NCI-H510A (cell line): ENCODE data around the gene ADSS1.

ENCODE experiments used
- DNase-seq: peaks from one replicate; lab custom pipeline; 2025; lab: John Stamatoyannopoulos, UW

ADSS1 gene

GRCh38 chr14:104770072-104770579 is 46.1 kb downstream of the ADSS1 start:
- no peak for DNase-seq

DNA sequence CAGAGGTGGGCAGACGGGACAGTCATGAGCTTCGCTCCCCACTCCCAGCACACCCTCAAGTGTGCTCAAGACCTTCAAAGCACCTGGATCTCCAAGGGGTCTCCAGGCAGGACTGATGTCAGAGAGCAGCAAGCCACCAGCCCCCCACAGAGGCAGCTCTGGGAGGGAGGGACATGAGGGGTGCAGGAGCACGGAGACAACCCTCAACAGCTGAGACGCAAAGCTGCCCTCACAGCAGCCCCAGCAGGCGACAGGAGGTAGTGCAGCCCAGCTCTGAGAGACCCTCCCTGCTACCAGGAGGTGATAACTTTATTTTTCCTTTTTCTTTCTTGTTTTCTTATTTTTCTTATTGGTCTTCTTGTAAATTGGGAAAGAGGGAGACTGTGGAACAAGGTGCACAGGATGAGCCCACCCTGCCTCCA is 46.8 kb downstream of the ADSS1 start:
- DNase-seq, result no peak

DNA sequence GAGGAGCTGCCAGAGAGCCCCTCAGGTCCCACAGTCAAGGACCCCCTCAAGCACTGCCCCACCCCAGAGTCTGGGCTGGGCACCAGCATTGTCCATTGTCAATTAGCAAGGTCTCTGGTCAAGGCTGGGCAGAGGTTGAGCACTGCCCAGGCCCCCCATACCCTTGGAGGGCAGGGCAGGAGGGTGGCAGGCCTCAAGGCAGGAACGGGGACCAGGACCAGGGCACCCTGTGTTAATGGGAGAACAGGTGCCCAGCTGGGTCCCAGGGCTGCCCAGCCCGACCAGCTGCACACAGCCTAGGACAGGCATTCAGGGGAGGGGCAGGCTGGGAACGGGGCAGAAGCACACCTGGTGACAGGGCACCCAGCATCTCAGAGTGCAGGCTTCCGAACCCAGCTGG is 47.3 kb downstream of the ADSS1 start:
- no peak for DNase-seq

- no peak for DNase-seq
Measured at GRCh38 chr14:104771918-104772706, 48.1 kb downstream of the ADSS1 start.

GRCh38 chr14:104772707-104773504 is 48.9 kb downstream of the ADSS1 start:
- DNase-seq, result no peak

DNA sequence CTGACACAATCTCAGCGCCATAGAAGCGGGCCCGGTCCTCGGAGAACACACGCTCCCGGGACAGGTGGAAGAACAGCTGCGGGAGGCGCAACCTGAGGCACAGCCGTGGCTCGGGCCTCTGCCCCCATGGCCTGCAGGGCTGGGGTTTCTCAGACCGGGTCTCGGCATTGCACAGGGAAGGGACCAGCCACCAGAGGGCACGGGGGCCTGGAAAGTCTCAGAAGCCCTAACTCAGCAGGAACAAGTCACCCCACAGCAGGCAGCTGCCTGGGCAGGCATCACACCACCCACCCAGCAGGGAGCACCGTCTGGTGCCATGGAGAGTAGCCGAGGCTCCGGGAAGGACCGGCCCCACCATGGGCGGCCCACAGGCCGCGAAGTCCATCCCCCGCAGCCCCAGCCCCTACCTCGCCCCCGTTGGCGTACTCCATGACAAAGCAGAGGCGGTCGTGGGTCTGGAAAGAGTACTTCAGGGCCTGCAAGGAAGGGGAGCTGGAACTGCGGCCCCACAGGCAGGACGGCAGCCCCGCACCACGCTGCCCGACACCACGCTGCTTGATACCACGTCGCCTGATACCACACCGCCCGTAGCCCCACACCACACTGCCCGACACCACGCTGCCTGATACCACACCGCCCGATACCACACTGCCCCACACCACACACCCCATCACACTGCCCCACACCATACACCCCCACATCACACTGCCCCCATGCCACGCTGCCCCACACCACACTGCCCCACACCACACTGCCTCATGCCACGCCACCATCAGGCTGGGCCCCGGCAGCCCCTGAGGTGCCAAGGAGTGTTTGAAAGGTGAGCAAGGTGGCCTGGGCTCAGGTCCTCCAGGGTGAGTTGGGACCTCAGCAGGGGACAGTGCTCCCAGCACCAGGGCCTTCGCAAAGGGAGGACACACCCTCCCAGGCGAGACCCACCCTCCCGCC is 49.8 kb downstream of the ADSS1 start:
- DNase-seq, result no peak

GRCh38 chr14:104774453-104775072 is 50.5 kb downstream of the ADSS1 start:
- no peak for DNase-seq

GRCh38 chr14:104775073-104775489 is 51.1 kb downstream of the ADSS1 start:
- DNase-seq, result no peak

- no peak for DNase-seq
Measured at GRCh38 chr14:104776481-104776880, 52.5 kb downstream of the ADSS1 start.

DNA sequence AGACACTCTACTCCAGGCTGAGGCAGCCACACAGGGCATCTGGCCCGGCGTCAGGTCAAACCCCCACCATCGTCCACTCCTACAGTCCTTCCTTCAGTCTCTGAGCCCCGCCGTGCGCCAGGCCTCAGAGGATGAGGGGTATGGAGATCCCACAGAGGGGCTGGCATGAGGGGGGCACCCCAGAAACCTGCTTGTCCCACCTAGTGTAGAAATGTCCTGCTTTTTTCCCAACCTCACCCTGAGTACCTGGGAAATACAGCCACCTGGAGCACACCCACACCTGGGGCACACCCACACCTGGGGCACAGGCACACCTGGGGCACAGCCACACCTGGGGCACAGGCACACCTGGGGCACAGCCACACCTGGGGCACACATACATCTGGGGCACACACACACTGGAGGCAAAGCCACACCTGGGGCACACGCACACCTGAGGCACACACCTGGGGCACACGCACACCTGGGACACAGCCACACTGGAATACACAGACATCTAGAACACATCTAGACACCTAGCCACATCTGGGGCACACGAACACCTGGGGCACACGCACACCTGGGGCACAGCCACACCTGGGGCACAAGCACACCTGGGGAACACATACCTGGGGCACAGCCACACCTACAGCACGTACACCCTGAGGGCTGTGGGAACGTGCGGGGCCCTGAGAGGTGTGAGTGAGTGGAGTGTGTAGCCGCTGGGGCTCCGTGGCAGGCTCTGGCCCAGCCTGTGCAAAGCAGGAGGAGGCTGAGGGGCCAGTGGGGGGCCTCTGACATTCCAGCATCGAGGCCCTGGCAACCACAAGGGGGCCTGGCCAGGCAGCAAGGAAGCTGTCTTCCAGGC is 53.2 kb downstream of the ADSS1 start:
- DNase-seq, result no peak

DNA sequence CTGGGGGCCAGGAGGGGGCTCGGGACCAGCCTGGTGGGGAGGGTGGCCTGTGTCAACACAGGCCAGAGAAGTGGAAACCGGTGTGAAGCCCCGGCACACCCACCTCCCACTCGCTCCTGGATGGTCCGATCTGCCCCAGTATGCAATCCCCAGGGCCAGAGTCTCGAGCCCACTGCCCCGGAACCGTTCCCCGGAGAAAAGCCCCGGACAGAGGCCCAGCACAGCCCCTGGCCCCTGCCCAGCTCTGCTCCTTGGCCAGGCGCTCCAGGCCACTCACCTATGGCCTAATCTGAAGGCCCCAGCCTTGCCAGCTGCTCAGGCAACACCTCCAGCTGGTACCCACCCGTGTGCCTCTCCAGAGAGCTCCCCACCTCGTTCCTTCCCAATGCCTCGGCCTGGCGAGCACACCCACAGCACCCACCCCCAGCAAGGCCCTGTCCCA is 53.8 kb downstream of the ADSS1 start:
- DNase-seq, result no peak

DNA sequence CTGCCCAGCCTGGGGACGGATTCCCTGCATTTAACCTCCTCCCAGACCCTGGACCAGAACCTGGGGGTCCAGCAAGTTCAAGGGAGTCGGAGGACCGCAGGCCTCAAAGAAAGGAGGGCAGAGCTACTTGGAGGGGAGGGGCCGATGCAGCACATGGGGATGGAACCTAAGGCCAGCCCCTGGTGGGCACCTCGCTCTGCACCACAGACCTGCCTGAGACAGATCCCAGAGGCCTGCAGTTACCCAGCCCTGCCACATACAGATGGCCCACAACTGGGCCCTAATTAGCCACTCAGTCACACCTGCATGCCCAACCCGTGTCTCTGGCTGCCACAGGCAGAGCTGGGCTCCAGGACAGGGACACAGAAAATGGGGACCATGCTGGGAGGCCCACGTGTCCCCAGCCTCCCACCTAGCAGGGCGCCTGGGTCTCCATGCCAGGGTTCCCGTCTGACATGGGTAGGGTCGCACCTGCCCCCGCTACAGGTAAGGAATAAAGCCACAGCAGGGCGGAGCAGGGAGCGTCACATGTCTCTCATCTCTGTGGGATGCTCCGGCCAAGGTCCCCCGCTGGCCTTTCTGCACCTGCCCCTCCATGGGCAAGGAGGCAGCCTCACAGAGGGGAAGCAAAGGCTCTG is 54.8 kb downstream of the ADSS1 start:
- no peak for DNase-seq

- DNase-seq, result no peak
Measured at GRCh38 chr14:104779776-104780512, 55.9 kb downstream of the ADSS1 start.

DNA sequence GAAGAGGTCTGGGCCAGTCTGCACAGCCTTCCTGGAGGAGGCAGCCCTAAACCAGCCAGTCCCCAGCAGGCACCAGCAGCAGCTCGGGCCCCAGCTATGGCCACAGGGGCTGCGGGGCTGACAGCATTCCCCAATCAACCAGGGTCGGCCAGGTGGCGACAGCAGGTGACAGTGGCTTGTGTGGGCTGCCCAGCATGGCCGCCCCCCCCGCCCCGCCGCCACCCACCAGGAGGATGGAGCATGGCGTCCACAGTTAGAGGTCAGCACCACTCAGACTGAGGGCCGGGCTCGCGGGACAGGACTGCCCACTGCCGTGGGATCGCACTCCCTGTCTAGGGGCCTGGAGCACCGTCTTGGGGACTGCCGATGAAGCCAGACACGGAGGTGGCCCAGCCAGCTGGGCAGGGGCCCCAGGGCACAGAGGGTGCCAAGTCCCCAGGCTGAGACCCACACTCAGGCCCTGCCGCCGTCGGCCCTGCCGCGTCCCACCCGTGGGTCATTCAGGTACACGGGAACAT is 56.5 kb downstream of the ADSS1 start:
- DNase-seq, result no peak

GRCh38 chr14:104781271-104782077 is 57.4 kb downstream of the ADSS1 start:
- no peak for DNase-seq

DNA sequence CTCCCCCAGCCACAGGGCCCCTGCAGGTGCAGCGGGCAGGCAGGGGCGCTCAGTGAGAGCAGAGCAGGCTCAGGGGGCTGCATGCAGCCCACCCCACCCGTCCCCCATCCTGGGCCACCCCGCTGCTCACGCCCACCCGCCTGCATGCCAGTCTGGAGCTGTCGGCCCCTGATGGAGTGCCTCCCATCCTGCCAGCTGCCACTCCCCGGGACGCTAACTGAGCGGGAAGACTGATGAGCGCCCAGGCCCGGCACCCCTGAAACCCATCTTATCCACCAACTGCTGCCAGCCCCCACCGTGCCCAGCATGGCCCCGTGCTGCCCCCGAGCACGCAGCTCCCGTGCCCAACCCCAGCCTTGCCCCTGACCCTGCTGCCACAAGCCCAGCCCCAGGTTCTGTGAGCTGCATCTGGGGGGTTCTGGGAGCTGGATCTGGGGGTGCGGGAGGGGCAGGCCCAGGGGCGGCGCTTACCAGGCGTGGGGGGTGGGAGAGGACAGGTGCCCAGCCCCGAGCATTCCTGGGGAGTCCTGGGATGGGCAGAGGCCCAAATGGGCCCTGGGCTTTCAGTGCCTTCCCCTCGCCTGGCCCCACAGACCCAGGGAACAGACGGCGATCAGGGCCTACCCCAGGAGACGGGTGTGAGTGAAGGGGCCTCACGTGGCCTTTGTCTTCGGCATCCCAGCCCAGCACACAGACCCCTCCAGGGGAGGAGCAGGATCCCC is 58.2 kb downstream of the ADSS1 start:
- no peak for DNase-seq

DNA sequence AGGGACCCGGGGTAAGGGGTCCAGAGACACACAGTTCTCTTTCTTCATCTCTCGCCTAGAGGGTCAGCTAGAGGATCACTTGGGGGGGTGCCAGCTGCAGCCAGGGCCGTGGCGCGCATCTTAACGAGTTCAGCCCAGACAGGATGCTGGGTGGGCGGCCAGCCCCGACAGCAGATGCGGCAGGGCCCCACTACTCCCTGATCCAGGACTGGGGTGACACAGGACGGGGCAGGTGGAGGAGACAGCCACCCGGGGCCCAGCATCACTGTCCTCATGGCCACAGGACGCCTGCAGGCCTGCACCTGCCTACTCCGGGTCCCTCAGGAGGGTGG is 58.7 kb downstream of the ADSS1 start:
- no peak for DNase-seq
